SK-N-MC (cell line): ENCODE data around the gene SELENON.

ENCODE experiments used
- EZH2 ChIP-seq: fragments of 200-600 bp; sonication (generic); IDR thresholded peaks from one replicate; pipeline ENCODE4 v1.6.1; 2017; ENCODE audit warnings: antibody characterized with exemption
- FOXP2 ChIP-seq: optimal IDR thresholded peaks from 2 replicates; pipeline ENCODE3; 2011; ENCODE audit warnings: mild to moderate bottlenecking, moderate library complexity; ENCODE audit not compliant: insufficient read depth; ENCODE audit errors: extremely low read length, control extremely low read depth
- POLR2AphosphoS5 ChIP-seq: IDR thresholded peaks from 2 replicates; pipeline ENCODE4 v1.6.1; 2012; ENCODE audit warnings: mild to moderate bottlenecking, low read depth, low read length, borderline replicate concordance

DNA sequence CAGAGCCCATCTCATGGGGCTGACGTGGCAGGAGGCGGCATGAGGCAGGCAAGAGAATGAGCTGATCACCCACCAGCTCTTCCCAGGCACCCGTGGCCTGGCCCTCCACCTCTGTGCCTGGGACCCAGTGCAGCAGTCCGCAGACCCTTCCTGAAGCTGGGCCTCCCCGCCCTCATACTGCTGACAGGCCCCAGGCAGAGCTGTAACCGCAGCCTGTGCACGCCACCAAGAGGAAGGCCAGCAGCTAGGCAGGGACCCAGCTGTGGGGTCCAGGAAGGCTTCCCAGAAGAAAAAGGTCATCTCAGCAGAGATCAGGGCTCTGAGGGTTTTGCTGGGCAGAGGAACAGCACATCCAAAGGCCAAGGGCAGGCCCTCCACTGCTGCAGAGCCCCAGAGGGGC, 9.9 kb downstream of the SELENON start:
- TF ChIP-seq EZH2 (no peak), POLR2AphosphoS5 (no peak), FOXP2 (no peak)
